Stomach (tissue), 4 donors: ENCODE measurements around the gene CACNA2D4.

ENCODE experiments used
- POLR2A ChIP-seq, 4 donors: fragments of 450-650 bp; IDR thresholded peaks; one replicate each; pipeline ENCODE4 v1.6.1; 2016; ENCODE audit warnings: antibody characterized with exemption in 4 of 4, control low read depth in 2 of 4, mild to moderate bottlenecking in 1 of 4, moderate library complexity in 1 of 4
- TF ChIP-seq, protein P1 (sequence below), 7 experiments: fragments of 450-650 bp in 4 of 7; fragments of 200-600 bp in 3 of 7; sonication (generic) in 3 of 7; IDR thresholded peaks; one replicate each; pipeline ENCODE4 v1.5.1; 2016 to 2019; ENCODE audit warnings: antibody characterized with exemption in 7 of 7, control low read depth in 2 of 7, mild to moderate bottlenecking in 1 of 7

DNA sequence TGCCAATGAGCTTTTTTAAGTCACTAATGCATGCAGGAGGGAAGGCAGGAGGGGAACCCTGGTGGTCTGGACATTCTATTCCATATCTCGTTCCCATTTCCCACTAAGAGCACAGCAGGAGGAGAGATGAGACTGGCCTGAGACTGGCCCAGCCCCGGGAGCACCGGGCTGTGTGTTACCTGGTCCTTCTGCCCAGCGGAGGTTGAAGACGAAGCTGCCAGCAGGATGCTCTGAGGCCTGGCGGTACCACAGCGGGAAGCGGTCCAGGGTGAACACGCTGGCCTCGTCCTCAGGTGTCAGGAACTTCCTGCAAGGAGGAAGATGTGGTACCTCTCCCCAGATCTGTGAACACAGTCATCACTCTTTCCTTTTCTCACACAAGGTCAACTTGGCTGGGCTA lies 74.2 kb downstream of the CACNA2D4 start:
- TF ChIP-seq, protein P1, sequence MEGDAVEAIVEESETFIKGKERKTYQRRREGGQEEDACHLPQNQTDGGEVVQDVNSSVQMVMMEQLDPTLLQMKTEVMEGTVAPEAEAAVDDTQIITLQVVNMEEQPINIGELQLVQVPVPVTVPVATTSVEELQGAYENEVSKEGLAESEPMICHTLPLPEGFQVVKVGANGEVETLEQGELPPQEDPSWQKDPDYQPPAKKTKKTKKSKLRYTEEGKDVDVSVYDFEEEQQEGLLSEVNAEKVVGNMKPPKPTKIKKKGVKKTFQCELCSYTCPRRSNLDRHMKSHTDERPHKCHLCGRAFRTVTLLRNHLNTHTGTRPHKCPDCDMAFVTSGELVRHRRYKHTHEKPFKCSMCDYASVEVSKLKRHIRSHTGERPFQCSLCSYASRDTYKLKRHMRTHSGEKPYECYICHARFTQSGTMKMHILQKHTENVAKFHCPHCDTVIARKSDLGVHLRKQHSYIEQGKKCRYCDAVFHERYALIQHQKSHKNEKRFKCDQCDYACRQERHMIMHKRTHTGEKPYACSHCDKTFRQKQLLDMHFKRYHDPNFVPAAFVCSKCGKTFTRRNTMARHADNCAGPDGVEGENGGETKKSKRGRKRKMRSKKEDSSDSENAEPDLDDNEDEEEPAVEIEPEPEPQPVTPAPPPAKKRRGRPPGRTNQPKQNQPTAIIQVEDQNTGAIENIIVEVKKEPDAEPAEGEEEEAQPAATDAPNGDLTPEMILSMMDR (IDR thresholded peaks at IDR 0.05) = no peak
- no peak for TF ChIP-seq POLR2A (IDR thresholded peaks at IDR 0.05)
